Activated effector memory CD4-positive, alpha-beta T cell treated with anti-CD3 and anti-CD28 coated beads, Interleukin-2, amount 50 U/mL, for 16 hours (primary cell): ENCODE results near the gene PRSS53.

ENCODE experiments used
- DNase-seq: peaks from one replicate; pipeline ENCODE4 v3.0.0-alpha.2; 2020

The PRSS53 gene

GRCh38 chr16:31077024-31077423 lies 11.7 kb downstream of the PRSS53 start:
- no peak for DNase-seq

- DNase-seq = no peak
Measured at GRCh38 chr16:31076319-31076718, 12.4 kb downstream of the PRSS53 start.

DNA sequence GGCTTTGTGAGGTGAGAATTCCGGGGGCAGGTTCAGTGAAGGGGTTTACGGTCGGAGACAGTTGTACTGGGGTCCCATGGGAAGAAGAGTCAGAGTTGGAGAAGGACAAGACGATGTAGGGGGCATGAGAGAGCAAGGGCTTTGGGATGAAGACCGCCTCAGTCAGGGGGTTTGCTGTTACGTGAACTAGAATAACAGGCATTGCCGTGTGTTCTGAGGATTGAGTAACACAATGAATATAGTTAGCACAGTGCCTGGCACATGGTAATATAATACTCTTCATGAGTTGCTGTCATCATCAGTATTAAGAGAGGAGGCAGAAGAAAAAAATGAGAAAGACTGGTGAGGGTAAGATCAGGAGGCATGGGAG lies 13.9 kb downstream of the PRSS53 start:
- no peak for DNase-seq

DNA sequence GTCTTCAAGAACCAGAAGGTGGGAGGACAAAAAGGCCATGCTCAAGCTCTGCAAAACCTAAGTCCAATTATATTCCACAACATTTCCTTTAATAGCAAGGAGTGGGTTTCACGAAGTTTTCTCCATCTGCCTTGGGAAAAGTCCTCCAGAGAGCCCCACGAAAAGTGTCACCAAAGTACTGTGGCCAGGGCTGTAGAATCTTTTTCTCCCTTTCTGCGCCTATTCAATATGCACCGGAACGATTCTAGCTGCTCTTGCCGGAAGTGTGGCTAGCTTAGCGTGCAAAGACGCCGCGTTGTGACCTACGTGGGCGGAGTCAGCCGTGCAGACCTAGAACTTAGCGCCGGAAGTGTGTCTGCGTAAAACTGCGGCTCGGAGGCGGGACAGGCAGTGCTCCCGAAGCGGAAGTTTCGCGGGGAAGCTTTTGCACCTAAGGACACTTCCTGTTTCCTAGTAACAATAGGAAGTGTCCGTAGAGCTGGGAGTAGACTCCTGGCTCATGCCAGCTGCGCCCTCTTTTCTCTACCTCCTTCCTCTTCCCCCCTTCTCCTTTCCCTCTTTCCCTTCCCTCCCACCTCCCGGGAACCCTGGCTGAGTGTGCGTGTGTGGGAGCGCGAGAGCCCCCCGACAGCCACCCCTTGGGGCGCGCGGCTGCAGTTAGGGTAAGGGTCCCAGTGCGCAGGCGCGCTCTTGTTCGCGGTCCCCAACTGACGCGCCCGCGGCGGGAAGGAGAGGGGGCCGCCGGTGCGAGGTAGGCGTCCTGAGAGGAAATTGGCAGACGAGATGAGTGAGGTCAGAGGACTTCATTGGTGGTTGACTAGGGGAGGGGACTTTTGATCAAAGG lies 14.6 kb downstream of the PRSS53 start, which contains the start of the genes ZNF646 and ZNF668:
Gene ZNF646, plus strand, starts transcription at position 453 of the 844 bp plus-strand sequence. CDS start 1,903 bp downstream, outside the sequence.
Gene ZNF668, minus strand, starts transcription at position 271 of the 844 bp plus-strand sequence. CDS start 9,781 bp downstream, outside the sequence.
- peak; percentile 99 for DNase-seq

GRCh38 chr16:31073142-31073969 lies 15.4 kb downstream of the PRSS53 start:
- DNase-seq = peak; percentile 96

DNA sequence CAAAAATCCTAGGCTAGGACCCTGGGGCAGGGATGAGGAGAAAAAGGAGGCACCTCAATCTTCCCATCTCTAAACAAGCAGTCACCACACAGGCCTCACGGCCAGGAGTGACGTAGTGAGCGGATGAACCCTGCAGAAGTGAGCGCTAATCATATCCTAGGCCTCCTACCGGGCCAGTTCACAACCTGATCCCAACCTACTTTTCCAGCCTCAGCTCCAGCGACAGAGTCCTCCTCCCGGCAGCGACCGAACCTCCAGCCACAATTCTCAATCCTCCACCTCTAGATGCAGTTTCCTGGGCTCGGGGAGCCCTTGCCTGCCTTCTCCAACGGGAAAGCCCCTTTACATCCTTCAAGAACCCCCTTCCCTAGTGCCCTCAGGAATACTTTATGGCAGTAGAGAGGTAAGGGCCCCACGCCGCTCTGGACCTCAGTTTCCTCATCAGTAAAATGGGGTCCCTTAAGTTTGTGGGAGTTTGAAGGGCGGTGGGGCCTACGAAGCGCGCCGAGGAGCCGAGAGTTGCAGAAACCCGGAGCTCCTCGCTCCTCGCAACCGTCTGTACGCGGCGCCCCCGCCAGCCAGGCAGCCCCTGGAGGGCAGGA lies 16.1 kb downstream of the PRSS53 start:
- peak; percentile 69 for DNase-seq

GRCh38 chr16:31071861-31072260 lies 16.9 kb downstream of the PRSS53 start:
- DNase-seq = no peak

DNA sequence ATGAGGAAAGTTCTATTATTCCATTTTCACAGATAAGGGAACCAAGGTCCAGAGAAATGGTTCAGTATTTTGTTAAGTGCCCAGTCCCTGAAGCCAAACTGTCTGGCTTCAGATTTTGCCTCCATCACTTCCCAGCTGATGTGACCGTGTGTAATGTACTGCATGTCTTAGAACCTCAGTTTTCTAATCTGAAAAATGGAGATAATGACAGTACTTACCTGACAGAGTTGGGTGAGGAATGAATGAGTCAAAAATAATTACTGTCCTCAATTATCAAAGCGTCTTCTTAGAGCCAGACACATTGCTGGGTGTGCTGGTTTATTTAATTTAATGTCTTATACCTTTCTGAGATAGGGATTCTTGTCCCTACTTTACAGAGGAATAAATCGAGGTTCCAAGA lies 21.4 kb downstream of the PRSS53 start:
- DNase-seq = no peak

DNA sequence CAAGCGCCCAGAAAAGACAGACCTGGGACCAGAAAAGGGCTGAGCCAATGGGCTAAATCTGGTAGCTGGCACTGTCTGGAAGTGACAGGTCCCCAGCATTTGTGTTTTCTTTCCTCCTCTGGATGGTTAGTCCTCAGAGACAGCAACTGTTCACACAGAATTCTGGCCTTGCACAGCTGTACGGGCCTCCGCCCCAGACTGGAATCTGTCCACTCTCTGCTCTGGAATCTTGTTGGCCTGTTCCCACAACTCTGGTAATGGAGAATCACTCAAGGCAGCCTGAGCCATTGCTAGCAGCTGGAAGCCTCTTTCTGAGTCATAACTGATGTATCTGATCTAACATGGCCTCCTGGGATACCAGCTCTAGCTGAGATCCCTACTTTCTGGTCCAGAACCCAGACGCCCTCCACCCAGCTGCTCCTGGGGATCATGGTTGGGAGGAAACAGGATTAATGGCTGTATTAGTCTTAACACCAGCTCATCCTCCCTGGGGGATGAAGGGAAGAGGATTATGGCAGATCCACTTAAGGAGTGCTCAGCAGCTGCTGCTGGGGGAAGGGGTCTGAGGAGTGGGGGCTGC lies 23.8 kb downstream of the PRSS53 start:
- DNase-seq = no peak

DNA sequence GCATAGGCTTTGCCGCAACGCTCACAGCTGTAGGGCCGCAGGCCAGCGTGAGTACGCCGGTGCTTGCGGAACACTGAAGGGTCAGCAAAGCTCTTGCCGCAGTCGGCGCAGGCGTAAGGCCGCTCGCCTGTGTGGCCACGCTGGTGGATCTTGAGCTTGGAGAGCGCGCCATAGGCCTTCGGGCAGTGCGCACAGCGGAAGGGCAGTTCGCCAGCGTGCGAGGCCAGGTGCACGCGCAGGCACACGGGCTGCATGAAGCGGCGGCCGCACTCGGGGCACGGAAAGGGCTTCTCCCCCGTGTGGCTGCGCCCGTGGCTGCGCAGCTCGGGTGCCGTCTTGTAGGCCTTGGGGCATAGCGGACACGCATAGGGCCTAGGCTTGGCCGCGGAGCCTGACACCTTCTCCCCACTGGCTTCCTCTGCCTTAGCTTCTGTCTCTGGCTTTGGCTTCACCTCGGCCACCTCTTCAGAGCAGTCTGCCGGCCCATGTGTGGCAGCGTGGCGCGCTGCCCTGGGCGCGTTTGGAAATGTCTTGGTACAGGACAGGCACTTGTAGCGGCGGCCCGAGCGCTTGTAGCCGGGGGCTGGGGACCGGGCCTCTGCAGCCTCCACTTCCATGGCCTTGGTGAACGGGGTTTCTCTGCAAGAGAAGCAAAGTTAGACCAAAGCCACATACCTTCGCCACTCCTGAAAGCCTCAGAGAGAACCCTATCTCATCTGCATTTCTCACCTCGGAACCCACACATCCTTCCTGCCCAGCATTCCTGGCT lies 24.7 kb downstream of the PRSS53 start:
- no peak for DNase-seq

GRCh38 chr16:31063495-31063842 lies 25.3 kb downstream of the PRSS53 start:
- no peak for DNase-seq

DNA sequence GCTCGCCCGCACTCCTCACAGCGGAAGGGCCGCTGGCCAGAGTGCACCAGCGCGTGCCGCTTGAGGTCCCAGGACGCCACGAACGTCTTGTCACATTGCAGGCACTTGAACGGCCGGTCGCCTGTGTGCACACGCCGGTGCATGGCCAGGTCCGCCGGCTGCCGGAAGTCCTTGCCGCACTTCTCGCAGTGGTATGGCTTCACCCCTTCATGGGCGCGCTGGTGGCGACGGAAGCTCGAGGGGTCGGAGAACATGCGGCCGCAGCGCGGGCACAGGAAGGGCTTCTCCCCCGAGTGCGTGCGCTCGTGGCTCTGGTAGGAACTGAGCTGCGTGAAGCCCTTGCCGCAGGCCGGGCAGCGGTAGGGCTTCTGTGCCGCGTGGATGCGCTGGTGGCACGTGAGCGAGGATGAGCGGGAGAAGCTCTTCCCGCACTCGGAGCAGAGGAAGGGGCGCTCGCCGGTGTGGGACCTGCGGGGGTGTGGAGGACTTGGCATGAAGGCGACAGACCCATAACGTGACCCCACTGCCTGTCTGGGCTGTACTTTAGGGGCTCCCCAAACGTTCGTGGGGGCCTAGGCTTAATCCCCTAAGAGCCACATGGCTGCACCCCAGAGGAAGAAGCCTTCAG lies 26.8 kb downstream of the PRSS53 start:
- DNase-seq = no peak

GRCh38 chr16:31061126-31061812 lies 27.5 kb downstream of the PRSS53 start:
- DNase-seq = no peak

DNA sequence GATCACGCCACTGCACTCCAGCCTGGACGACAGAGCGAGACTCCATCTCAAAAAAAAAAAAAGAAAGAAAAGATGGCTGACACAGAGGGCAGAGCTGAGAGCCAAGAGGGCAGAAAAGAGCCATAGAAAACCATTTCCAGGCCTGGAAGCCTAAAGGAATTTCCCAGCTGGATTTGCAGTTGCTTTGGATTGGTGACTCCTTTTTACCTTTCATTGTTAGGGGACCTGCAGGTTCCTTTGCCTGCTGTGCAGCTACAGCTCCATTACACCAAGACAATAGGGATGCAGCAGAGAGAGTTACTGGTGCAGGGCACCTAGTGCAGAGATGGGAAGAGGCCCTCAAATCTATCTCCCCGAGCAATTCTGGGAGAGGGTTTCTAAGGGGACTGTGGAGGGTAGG lies 33.1 kb downstream of the PRSS53 start:
- no peak for DNase-seq

GRCh38 chr16:31052114-31052513 lies 36.6 kb downstream of the PRSS53 start:
- DNase-seq = no peak

DNA sequence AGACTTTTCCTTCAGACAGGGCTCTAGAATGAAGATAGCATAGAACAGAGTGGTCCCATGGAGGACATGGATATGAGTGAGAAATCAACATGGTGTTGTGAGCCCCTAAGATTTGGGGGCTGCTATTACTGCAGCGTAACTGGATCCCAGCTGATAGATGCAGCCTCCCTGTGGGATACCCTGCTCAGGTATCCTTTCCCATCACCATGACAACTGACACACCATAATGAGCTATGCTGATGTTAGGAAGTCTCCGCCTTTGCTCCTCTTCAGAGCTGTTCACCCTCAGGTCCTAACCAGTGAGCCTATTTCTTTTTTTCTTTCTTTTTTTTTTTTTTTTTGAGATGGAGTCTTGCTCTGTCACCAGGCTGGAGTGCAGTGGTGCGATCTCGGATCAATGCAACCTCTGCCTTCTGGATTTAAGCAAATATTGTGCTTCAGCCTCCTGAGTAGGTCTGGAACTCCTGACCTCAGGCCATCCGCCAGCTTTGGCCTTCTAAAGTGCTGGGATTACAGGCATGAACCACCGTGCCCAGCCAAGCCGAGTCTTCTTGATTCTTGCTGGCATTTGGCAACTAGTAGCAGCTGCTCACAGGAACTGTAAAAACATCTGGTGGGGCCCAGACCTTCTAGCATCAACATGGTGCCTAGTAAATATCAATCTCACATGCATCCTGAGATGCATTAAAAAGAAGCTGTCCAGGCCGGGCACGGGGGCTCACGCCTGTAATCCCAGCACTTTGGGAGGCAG lies 38.3 kb downstream of the PRSS53 start:
- DNase-seq = no peak

DNA sequence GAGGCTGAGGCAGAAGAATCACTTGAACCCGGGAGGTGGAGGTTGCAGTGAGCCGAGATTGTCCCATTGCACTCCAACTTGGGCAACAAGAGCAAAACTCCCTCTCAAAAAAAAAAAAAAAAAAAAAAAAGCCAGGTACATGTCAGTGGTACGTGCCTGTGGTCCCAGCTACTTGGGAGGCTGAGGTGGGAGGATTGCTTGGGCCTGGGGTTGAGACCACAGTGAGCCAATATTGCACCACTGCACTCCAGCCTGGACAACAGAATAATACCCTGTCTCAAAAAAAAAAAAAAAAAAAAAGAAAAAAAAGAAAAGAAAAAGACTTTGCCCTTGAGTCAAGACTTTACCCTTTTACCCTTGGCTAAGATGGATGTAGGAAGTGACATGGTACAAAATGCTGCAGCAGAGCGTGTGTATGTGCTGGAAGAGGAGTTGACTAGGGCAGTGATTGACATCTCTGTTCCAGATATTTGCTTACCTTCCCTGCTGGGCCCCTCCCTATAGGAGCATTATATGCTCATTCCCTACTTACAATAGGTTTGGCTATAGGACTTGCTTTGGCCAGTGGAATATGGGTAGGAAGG lies 44.8 kb downstream of the PRSS53 start:
- no peak for DNase-seq

- no peak for DNase-seq
Measured at GRCh38 chr16:31043352-31043751, 45.4 kb downstream of the PRSS53 start.

- DNase-seq = no peak
Measured at GRCh38 chr16:31042866-31043265, 45.9 kb downstream of the PRSS53 start.

DNA sequence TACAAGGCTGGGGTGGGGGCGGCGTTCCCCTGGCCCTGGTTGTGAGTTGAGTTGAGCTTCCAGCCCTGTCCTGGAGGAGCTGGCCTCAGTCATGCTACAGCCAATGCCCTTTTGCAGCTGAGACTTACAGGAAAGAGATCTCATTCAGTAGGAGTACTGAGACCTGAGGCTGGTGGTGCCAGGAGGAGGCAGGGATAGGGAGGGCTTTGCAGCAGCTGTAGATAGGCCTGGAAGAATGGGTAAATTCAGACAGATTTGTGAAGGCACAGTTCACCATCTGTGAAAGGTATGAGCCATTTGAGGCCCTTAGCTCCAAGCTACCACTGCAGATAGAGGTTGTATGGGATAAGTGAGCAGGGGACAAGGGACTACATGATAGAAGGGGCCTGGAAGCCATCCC lies 49.8 kb downstream of the PRSS53 start:
- no peak for DNase-seq
